ENCODE results near the gene HILPDA.

The HILPDA gene

GRCh38 chr7:128448751-128449302 is 6.9 kb upstream of the HILPDA start:
- H4K20me1 ChIP-seq (ENCODE audit: insufficient read depth, low read length, poor library complexity, severe bottlenecking), result no peaks in the 10 kb centered on the region

GRCh38 chr7:128450409-128450808 is 5.3 kb upstream of the HILPDA start:
- Histone ChIP-seq H3K9me2 (replicated peaks; ENCODE audit: low read depth, low read length) (no peaks in the 10 kb centered on the region), H3K4me1 (ENCODE audit: insufficient read depth, low read length, poor library complexity, severe bottlenecking) (peaks cover 15% of the 10 kb centered on the region), H3K4me3 (ENCODE audit: low read length, poor library complexity, severe bottlenecking) (no peak overlapping the region), H4K20me1 (ENCODE audit: insufficient read depth, low read length, poor library complexity, severe bottlenecking) (no peaks in the 10 kb centered on the region), H3F3A (ENCODE audit: low read depth) (no peaks in the 10 kb centered on the region), H3K27me3 (ENCODE audit: insufficient read depth, low read length, poor library complexity, severe bottlenecking) (no peaks in the 10 kb centered on the region), H3K79me2 (ENCODE audit: insufficient read depth, low read length) (no peaks in the 10 kb centered on the region), H3K9ac (ENCODE audit: low read depth, low read length, poor library complexity, severe bottlenecking) (no peak overlapping the region), H3K9me3 (ENCODE audit: insufficient read depth, low read depth, low read length) (no peaks in the 10 kb centered on the region), H3K36me3 (ENCODE audit: insufficient read depth, low read length) (no peaks in the 10 kb centered on the region), H2AFZ (ENCODE audit: low read length) (no peak overlapping the region), H3K4me2 (ENCODE audit: low read depth, low read length, poor library complexity, severe bottlenecking) (no peak overlapping the region)
- TF ChIP-seq CTCF (conservative IDR thresholded peaks at IDR 0.05; ENCODE audit: low read length) (no peak), EZH2phosphoT487 (IDR thresholded peaks at IDR 0.05; ENCODE audit: borderline replicate concordance) (no peak)

More at GRCh38 chr7:128448751-128449302, 6.9 kb upstream of the HILPDA start:
- Histone ChIP-seq H3K4me3 (ENCODE audit: low read length, poor library complexity, severe bottlenecking) (no peak overlapping the region), H3K4me1 (ENCODE audit: insufficient read depth, low read length, poor library complexity, severe bottlenecking) (peaks cover 2% of the 10 kb centered on the region), H3K9me3 (ENCODE audit: insufficient read depth, low read depth, low read length) (no peaks in the 10 kb centered on the region), H3K79me2 (ENCODE audit: insufficient read depth, low read length) (no peaks in the 10 kb centered on the region), H3K36me3 (ENCODE audit: insufficient read depth, low read length) (no peaks in the 10 kb centered on the region), H2AFZ (ENCODE audit: low read length) (no peak overlapping the region), H3K9me2 (replicated peaks; ENCODE audit: low read depth, low read length) (no peaks in the 10 kb centered on the region), H3K4me2 (ENCODE audit: low read depth, low read length, poor library complexity, severe bottlenecking) (no peak overlapping the region), H3F3A (ENCODE audit: low read depth) (no peaks in the 10 kb centered on the region), H3K9ac (ENCODE audit: low read depth, low read length, poor library complexity, severe bottlenecking) (no peak overlapping the region), H3K27me3 (ENCODE audit: insufficient read depth, low read length, poor library complexity, severe bottlenecking) (no peaks in the 10 kb centered on the region)
- TF ChIP-seq EZH2phosphoT487 (IDR thresholded peaks at IDR 0.05; ENCODE audit: borderline replicate concordance), result no peak
- no peak for TF ChIP-seq CTCF (conservative IDR thresholded peaks at IDR 0.05; ENCODE audit: low read length)

- Histone ChIP-seq H3K4me1 (ENCODE audit: insufficient read depth, low read length, poor library complexity, severe bottlenecking) (peaks cover 15% of the 10 kb centered on the region), H2AFZ (ENCODE audit: low read length) (no peak overlapping the region), H3K9me2 (replicated peaks; ENCODE audit: low read depth, low read length) (no peaks in the 10 kb centered on the region), H3K9me3 (ENCODE audit: insufficient read depth, low read depth, low read length) (no peaks in the 10 kb centered on the region), H3K4me2 (ENCODE audit: low read depth, low read length, poor library complexity, severe bottlenecking) (no peak overlapping the region), H3K9ac (ENCODE audit: low read depth, low read length, poor library complexity, severe bottlenecking) (no peak overlapping the region), H3K27me3 (ENCODE audit: insufficient read depth, low read length, poor library complexity, severe bottlenecking) (no peaks in the 10 kb centered on the region), H4K20me1 (ENCODE audit: insufficient read depth, low read length, poor library complexity, severe bottlenecking) (no peaks in the 10 kb centered on the region), H3F3A (ENCODE audit: low read depth) (no peaks in the 10 kb centered on the region), H3K79me2 (ENCODE audit: insufficient read depth, low read length) (peaks cover 2% of the 10 kb centered on the region), H3K36me3 (ENCODE audit: insufficient read depth, low read length) (no peaks in the 10 kb centered on the region), H3K4me3 (ENCODE audit: low read length, poor library complexity, severe bottlenecking) (no peak overlapping the region)
- TF ChIP-seq EZH2phosphoT487 (IDR thresholded peaks at IDR 0.05; ENCODE audit: borderline replicate concordance), result no peak
- no peak for TF ChIP-seq CTCF (conservative IDR thresholded peaks at IDR 0.05; ENCODE audit: low read length)
Measured at GRCh38 chr7:128450913-128451312, 4.8 kb upstream of the HILPDA start.

Data from Loucy (cell line).